GM13976 (cell line): ENCODE data around the gene ECHDC1.

Experiments
- DNase-seq: peaks from one replicate; pipeline ENCODE4 v3.0.0; 2012; ENCODE audit warnings: low spot score
- CTCF ChIP-seq: IDR thresholded peaks from 2 replicates; pipeline ENCODE4 v1.5.1; 2012; ENCODE audit warnings: borderline replicate concordance, mild to moderate bottlenecking; ENCODE audit not compliant: insufficient read depth; ENCODE audit errors: extremely low read depth, missing control alignments, control extremely low read depth
- in situ Hi-C: fragments of 300-500 bp; cut with MboI; formaldehyde crosslinking; loops from one replicate; pipeline ENCODE4 v1.12.0; 2022; ENCODE audit warnings: low sequenced_read_pairs, mixed read lengths, inconsistent platforms; ENCODE audit not compliant: unreplicated experiment

Gene ECHDC1

GRCh38 chr6:127352524-127352923 lies 9.1 kb upstream of the ECHDC1 start:
- no peak for TF ChIP-seq CTCF
- in situ Hi-C loops: no loop called here

GRCh38 chr6:127349980-127350379 lies 6.6 kb upstream of the ECHDC1 start:
- in situ Hi-C loops: no loop called here
- DNase-seq: no peak
- TF ChIP-seq CTCF: no peak

More at GRCh38 chr6:127352524-127352923, 9.1 kb upstream of the ECHDC1 start:
- DNase-seq: no peak

- in situ Hi-C loops: no loop called here
- no peak for TF ChIP-seq CTCF
- DNase-seq: no peak
These were observed 4.7 kb upstream of the ECHDC1 start for GRCh38 chr6:127348028-127348661.

GRCh38 chr6:127347178-127347577 lies 3.8 kb upstream of the ECHDC1 start:
- DNase-seq: no peak
- TF ChIP-seq CTCF: no peak
- in situ Hi-C loops: no loop called here

GRCh38 chr6:127345521-127345920 lies 2.1 kb upstream of the ECHDC1 start:
- TF ChIP-seq CTCF: no peak
- DNase-seq: no peak
- in situ Hi-C loops: no loop called here

- peak; percentile 24 for DNase-seq
- in situ Hi-C loops: no loop called here
- no peak for TF ChIP-seq CTCF
These were observed 625 bp upstream of the ECHDC1 start for GRCh38 chr6:127343809-127344659.
